Germinal center (tissue), 1 donor: Measurements from ENCODE around the gene FHL2.
A peak's percentile ranks its signal among the peaks of the same experiment; 100 is the strongest.

Source experiments
- DNase-seq: peaks from one replicate; pipeline ENCODE4 v3.0.0; 2012; ENCODE audit warnings: mixed read lengths, low spot score

The FHL2 gene

GRCh38 chr2:105378276-105378840 lies 20.5 kb downstream of the FHL2 start:
- DNase-seq = no peak

- no peak for DNase-seq
Measured at GRCh38 chr2:105377871-105378270, 21.0 kb downstream of the FHL2 start.

GRCh38 chr2:105376789-105377240 lies 22.0 kb downstream of the FHL2 start:
- no peak for DNase-seq

DNA sequence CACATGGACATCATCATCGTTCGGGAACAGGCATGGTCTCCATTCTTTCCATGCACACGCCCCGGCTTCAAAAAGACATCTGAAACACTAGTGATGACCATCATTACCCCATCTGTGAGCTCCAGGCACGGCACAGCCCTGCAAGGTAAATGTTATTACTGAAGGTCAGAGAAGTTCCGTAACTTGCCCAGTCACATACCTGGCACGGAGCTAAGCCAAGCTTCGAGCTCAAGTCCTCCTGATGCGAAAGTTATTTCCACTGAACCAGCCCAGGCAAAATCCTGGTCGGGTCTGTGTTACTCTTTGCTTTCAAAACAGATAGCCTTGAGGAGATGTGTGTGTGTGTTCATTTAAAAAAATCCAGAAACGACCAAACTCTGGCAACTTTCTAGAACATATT lies 22.8 kb downstream of the FHL2 start:
- DNase-seq = no peak

- no peak for DNase-seq
Measured at GRCh38 chr2:105375001-105375561, 23.8 kb downstream of the FHL2 start.

DNA sequence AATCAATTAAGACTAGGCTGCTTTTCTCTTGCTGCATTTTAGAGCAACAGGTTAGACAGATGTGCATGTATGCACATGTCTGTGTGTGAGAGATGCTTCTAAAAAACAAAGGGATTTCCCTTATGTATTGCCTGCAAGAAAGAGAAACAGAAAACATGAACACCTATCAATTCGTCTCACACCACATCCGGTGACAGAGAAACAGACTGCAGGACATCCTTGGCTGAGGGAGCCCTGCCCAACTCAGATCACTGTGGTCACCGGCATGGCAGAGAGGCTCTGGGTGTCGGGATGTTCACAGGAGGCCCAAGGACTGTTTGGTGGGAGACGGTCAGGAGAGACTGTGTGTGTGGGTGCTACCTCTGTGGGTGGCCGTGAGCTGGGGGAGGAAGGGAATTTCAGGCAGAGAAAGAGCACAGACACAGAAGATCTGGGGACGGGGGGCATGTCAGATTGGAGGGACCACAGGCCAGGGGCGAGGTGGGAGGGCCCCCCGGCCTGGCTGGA lies 24.9 kb downstream of the FHL2 start:
- DNase-seq = no peak

GRCh38 chr2:105373344-105373781 lies 25.5 kb downstream of the FHL2 start:
- no peak for DNase-seq

DNA sequence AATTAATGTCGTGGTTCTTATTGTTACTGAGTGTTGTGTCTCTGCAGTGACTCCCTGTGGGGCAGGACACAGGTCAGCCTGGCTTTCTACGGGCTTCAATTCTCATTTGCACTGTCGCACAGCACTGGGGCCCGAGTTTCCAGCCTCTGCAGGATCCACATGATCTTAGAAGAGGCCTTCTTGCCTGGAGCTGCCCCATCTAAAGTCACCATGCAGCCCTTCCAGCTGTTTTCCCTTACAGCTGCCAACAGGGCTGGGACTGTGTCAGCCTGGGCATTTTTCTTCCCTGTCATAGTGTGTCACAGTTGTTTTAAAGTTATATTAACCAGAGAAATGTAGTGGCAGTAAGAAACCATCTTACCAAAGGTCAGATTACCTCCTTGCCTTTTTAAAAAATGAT lies 27.0 kb downstream of the FHL2 start:
- no peak for DNase-seq

DNA sequence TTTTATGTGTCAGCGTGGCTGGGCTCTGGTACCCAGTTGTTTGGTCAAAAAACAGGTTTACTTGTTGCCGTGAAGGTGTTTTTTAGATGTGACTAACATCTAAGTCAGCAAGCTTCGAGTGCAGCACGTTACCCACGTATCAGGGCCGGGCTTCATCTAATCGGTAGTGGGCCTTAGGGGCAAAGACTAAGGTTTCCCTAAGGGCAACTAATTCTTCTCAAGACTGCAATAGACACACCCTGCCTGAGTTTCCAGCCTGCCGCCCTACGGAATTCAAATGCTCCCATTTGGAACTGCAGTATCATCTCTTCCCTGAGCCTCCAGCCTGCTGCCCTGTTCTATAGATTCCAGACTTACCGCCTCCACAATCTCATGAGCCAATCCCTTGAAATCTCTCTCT lies 27.7 kb downstream of the FHL2 start:
- no peak for DNase-seq

GRCh38 chr2:105369777-105370690 lies 28.8 kb downstream of the FHL2 start:
- DNase-seq = peak; percentile 66

DNA sequence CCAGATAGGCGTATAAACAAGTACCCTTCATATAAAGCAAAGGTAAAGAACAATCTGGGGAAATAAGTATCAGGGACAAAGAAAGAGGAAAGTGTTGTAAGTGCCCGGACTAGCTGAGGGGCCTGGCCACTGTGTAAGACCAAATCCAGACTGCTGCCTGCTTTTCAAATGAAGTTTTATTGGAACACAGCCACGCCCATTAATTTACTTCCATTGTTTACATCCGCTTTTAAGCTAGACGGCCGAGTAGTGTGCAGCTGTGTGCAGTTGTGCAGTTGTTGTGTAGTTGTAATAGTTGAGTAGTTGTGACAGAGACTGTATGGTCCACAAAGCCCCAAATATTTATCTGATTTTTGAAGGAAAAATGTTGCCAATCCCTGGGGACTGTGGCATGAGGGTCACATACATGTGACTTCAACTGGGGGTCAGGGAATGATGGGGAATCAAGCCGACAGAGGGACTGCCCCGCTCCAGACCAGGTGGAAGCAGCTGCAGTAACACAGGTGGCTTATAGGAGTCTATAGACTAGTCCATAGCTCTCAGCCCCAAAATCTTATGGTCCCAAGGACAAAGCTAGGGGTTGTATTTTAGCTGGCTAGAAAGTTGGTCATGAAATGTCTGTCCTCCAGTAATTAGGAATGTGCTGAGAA lies 30.0 kb downstream of the FHL2 start:
- no peak for DNase-seq

DNA sequence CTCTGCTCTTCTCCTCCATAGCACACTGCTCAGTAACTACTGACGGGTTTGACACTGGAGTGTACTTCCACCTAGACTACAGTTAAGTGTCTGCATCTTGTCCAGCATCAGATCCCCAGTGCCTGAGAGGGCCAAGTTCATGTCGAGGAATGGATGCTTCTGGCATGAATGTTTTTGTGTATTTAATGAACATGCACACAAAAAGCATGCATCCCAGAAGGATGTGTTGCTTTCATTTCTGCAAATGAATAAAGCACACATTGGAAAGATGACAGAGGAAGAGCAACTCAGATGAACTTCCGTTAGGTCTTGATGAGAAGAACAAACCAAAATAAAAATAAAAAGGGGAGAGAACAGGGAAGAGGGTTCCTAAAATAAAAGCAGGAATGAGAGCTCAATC lies 33.6 kb downstream of the FHL2 start:
- no peak for DNase-seq

DNA sequence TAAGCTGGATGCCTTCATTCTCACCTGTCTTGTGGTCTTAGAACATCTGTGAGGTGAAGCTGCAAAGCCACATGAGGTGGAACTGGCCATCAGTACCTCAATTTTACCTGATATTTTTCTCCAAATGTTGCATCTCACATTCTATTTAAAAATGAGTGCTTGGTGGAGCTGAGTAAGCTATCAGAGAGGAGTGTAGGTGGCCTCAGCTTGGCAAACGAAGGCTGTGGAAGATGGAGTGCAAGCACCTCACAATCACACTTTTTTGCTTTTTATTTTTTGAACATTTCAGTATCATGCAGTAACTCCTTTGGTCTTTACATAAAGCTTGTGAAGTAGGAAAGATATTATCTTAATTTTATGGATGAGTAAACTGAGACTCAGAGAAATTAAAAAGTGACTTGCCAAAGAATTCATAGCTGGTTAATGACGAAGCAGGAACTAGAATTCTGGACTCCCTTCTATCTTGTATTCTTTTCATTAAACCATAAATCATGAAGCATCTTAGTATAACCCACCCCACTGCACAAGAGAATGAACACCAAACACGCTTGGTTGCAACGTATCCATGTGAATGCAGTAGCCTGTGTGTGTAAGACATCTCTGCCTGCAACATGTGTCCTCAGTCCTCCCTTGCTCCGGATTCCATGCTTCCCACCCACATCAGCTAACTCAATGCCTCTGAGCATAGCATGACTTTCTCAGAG lies 34.3 kb downstream of the FHL2 start:
- no peak for DNase-seq

- DNase-seq = no peak
Measured at GRCh38 chr2:105362862-105363591, 35.8 kb downstream of the FHL2 start.

GRCh38 chr2:105361102-105361889 lies 37.6 kb downstream of the FHL2 start:
- DNase-seq = no peak

DNA sequence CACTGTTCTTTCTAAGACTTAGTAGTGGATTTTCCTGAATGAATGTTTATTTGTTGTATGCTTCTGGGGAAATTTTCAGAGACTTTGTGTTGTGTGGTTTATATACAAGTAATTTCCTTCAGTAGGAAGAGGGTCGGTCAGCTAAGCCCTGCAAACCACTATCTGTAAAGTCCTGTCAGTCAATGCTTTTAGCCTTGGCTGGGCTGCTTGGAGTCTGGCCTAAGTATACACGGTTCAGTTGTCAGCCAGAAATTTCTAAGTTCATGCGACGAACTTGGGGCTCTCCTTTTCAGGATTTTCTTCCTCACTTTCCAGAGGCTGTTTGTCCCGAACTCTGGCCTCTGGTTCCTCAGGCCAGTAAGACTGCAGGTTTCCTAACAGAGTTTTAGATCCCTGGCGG lies 40.3 kb downstream of the FHL2 start:
- no peak for DNase-seq

DNA sequence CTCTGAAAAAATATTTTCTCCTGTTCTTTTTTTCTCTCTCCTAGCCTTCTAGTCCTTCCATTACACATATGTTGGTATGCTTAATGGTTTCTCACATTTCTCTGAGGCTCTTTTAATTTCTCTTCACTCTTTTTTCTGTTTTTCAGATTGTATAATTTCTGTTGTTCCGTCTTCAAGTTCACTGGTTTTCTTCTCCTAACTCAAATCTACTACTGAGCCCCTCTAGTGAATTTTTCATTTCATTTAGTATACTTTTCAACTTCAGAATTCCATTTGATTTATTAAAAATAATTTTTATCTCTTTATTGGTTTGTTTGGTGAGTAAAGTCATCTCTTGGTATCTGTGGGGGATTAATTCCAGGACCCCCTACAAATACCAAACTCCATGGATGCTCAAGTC lies 41.7 kb downstream of the FHL2 start:
- no peak for DNase-seq

- no peak for DNase-seq
Measured at GRCh38 chr2:105344704-105345345, 54.0 kb downstream of the FHL2 start.

DNA sequence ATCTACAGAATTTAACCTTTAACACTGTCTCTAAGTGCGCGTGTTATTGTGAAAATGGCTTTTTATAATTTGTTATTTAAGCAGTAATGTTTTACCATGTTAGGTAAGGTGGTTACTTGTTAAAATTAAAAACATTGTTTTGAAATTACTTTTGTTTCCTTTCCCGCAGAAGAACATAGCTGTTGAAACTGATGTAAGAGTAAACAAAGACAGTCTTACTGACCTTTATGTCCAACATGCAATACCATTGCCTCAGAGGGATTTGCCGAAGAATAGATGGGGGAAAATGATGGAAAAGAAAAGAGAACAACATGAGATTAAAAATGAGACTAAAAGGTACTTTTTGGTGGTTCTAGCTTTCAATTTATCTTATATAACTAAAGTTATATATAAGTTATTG lies 59.4 kb downstream of the FHL2 start:
- no peak for DNase-seq

GRCh38 chr2:105338020-105338385 lies 60.8 kb downstream of the FHL2 start:
- no peak for DNase-seq
